ENCODE data around the gene ADRA2A.

- TF ChIP-seq CTCF (conservative IDR thresholded peaks at IDR 0.05) = peak; percentile 45; the same call in 1 of the 2 replicates
- no peak for TF ChIP-seq EZH2 (IDR thresholded peaks at IDR 0.05; ENCODE audit: low read depth)
These were observed 593 bp upstream of the ADRA2A start for GRCh38 chr10:111076191-111076681.

Data from PC-9 (cell line).